Mucosa of gallbladder (tissue), 1 donor: ENCODE measurements around the gene AHSP. TPM values are rescaled to one million over a fixed set of nuclear protein-coding genes. Genes with fewer than 3 reads are reported as not detected.
"Not testable (repeated sequence)": the region's sequence is repeated elsewhere in the genome, so short reads cannot be mapped to it uniquely, and the experiment has no call there.

Source experiments
- DNase-seq: peaks from one replicate; pipeline ENCODE4 v3.0.0-alpha.2; 2020; ENCODE audit warnings: low spot score
- total RNA-seq: library from RNA; stranded (reverse); gene quantifications from one replicate; pipeline ENCODE4 v1.2.1, GENCODE V29; 2021
- donor health status: DM: no; HTN: no; CAD: no.

Gene AHSP
- total RNA-seq, 1 donor from 2014 or later = not detected

DNA sequence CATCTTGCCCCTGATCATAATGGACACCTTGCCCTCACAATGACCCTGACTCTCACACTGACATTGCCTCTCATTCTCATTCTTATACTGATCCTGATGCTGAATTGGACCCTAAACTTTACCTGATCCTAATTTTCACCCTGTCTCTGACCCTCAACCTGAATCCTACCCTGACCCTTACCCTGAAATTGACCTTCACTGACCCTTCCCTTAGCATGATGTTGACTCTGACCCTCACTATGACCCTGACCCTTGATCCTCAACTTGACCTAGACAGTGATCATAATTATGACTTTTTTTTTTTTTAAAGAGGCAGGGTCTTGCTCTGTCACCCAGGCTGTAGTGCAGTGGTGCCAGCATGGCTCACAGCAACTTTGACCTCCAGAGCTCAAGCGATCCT, 3.4 kb downstream of the AHSP start:
- DNase-seq = no peak

DNA sequence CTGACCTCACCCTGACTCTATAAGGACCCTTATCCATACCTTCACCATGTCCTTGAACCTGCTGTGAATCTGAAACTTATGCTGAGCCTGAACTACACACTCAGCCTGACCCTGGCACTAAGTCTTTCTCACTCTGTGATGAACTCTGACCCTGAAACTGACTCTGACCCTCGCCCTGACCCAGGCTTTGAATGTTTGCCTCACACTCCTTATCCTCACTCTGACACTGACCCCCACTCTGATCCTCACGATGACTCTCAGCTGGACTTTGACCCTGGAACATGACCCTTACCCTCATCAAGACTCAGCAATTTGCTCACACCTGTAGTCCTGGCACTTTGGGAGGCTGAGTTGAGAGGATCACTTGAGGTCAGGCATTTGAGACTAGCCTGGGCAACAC, 4.4 kb downstream of the AHSP start:
- DNase-seq = no peak

DNA sequence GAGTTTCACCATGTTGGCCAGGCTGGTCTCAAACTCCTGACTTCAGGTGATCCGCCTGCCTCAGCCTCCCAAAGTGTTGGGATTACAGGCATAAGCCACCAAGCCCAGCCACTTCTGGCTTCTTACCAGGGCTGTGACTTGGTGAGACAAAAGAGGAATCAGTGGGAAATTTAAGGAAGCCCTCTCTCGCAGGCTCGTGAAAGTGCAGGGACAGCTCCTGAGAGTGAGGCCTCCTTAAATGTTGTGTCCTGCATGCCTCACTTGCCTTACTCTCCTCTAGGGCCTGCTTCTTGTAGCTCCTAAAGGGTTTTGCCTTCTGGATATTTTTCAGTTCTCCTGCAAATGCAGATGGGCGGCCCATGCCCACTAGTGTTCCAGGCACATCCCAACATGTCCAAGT, 5.2 kb downstream of the AHSP start:
- no peak for DNase-seq

DNA sequence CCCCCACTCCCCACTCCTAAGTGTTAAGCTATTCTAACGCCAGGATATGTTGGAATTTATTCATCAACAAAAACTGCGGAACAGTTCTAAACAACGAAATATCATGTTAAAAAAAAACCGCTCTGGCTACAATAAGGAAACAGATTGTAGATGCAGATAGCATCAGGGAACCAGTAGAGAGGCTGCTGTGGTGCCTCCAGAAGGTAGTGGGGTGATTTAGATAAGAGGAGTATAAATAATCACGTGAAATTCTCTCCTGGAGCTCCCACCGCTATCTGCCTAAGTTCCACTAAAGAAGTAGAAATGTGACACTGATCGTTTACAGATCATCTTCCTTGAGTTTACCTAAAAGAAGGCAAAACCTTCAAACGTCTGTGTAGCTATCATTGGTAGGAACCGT, 8.0 kb downstream of the AHSP start:
- no peak for DNase-seq

DNA sequence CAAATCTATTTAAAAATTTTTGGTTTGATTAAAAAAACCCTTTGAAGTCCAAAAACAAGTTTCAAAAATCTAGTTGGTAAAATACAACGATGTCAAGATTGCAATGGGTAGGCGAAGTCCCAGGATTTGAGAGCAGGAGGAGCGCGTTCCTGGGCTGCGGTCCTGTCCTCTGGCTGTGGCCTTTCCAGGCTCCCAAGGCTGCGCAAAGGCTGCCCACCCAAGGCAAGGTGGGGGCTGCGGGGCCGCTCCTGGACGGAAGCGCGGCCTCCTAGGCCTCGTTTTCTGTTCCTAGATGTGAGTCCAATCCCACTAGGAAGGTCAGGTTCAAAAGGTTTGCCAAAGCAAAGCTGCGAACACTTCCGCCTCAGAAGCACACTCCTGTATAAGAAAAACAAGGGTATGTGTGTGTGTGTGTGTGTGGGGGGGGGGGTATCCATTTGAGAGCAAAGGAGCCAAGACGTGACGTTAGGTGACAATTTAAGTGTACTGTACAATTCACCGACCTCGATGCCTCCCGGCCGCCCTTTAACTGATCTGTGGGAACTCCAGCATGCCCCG, 9.2 kb downstream of the AHSP start:
- no peak for DNase-seq

DNA sequence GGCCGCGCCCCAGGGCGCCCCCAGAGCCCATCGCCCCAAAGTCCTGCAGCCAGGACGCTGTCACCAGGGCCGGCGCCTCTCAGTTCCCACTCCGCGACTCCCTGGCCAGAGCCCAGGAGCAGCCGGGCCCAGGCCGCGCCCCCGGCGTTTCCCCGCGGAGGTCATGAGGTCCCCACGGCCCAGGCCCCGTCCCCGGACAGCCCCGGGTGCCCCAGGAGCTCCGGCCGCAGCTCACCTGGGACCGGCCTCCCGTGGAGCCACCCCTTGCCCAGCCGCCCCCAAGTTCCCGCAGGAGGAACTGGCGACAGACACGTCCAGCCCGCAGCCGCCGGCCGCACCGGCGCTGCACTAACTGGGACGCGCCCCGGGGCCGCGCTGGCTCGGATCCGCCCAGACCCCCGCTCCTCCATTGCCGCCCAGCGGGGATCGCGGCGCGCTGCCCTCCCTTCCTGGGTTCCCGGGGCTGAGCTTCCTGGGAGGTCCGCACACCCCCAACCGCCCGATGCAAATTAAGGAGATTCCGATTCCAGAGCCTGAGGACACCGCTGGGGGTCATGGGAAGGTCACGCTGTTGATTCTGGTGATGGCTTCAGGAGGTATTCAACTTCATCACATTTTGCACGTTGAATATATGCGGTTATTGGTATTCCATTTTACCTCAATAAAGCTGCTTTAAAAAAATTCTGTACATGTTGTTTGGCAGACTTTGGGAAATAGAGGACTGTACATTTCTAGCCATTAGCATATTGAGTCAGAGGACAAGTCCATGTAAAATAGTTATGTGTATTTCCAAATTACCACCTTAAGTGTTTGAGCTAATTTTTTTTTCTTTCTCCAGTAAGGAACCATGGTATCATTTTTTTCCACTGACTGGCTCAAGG, 9.9 kb downstream of the AHSP start:
- no peak for DNase-seq

DNA sequence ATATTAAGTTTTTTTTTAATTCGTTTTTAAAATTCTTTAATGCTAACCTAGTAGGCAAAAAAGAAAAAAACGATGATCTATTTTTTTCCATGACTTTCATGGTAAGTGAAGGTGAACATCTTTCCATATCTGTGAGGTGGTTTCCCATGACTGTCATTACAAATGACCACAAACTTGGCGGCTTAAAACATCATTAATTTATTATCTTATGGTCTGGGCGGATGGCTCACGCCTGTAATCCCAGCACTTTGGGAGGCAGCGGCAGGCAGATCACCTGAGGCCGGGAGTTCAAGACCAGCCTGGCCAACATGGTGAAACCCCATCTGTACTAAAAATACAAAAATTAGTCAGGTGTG, 10.5 kb downstream of the AHSP start:
- DNase-seq = not testable (repeated sequence)

DNA sequence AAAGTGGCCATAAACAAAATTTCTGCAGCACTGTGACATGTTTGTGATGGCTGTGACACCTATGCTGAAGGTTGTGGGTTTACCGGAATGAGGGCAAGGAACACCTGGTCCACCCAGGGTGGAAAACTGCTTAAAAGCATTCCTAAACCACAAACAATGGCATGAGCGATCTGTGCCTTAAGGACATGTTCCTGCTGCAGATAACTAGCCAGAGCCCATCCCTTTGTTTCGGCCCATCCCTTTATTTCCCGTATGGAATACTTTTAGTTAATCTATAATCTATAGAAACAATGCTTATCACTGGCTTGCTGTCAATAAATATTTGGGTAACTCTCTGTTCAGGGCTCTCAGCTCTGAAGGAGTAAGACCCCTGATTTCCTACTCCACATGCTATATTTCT, 12.1 kb downstream of the AHSP start:
- not testable (repeated sequence) for DNase-seq

DNA sequence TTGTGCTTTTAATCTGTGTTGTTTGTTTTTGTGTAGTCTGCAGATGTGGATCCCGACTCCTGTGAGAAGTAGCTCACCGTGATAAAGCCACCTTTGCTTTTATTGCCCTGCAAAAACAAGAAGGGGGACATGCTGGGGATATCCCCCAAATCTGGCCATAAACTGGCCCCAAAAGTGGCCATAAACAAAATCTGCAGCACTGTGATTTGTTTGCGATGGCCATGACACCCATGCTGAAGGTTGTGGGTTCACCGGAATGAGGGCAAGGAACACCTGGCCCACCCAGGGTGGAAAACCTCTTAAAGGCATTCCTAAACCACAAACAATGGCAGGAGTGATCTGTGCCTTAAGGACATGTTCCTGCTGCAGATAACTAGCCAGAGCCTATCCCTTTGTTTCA, 15.1 kb downstream of the AHSP start:
- DNase-seq = no peak

DNA sequence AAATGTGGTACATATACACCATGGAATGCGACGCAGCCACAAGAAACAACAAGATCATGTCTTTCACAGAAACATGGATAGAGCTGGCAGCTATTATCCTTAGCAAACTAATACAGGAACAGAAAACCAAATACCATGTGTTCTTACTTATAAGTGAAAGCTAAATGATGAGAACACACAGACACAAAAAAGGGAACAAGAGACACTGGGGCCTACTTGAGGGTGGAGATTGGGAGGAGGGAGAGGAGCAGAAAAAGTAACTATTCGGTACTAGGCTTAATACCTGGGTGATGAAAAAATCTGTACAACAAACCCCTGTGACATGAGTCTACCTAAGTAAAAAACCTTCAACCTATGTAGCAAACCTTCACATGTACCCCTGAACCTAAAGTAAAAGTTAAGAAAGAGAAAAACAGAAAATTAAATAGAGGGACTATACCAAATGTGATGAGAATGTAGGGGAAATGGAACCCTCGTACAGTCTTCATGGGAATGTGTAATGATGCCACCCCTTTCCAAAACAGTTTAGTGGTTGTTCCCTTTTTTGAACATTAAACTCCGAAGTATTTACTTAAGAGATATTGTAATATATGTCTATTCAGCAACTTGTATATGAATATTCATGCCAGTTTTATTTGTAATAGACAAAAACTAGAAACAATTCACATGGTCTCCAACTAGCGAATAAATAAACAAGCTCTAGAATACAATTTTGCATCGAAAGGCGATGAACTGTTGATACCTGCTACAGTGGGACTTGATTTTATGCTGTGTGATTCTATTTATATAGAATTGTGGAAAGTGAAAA, 33.9 kb downstream of the AHSP start:
- no peak for DNase-seq

DNA sequence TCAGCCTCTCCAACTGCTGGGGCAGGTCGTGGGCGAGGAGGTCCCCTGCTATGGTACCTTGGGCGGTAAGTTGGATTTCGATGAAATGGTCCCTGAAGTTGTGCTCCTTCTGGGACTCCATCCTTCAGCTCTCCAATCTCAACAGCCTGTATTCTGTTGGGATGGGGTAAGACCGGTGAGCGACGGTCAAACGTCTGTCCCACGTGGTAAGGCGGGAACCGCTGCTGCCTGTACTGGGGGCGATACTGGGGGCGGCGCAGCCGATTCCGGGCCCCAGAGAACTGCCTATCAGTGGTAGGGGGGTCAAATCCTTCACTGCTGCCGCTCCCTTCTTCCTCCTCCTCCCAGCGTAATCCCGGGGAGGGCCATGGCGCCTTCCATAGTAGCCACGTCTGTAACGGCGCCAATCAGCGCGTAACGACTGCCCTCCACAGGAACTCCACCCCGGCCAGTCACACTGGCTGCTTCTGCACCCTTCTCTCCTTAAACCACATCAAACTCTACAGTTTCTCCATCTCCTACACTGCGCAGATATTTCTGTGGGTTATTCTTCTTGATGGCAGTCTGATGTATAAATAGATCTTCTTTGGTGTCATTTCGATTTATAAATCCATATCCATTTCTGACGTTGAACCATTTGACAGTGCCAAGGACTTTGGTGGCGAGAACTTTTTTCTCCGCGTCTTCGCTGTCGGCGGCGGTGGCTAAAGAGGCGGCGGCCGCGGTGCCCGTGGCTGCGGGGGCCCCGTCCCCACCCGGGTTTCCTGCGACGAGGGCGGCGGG, 41.1 kb downstream of the AHSP start:
- no peak for DNase-seq

DNA sequence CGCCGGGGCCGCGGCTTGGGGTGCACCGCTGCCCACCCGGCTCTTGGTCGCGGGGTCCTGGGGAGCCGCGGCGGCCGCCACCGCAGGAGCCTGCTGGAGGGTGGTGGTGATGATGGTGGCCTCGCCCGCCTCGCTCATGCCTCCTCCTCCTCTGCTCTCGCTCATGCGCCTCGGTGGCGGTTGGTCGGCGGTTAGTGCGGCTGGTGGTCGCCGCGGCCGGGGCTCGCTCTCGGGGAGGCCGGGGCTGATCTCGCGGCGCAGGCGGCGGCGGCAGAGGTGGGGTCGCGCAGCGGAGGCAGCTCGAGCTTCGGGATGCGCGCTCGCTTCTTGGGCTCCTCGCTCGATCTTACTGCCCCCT, 41.6 kb downstream of the AHSP start:
- no peak for DNase-seq

DNA sequence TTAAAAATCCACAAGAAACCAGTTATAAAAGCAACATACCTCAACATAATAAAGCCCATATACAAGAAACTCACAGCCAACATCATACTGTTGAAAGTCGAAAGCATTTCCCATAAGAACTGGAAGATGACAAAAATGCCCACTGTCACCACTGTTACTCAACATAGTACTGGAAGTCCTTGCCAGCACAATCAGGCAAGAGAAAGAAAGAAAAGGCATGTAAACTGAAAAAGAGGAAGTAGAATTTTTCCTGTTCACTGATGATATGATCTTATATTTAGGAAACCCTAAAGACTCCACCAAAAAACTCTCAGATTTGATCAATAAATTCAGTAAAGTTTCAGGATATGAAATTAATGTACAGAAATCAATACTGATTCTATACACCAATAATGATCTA, 45.1 kb downstream of the AHSP start:
- DNase-seq = no peak

DNA sequence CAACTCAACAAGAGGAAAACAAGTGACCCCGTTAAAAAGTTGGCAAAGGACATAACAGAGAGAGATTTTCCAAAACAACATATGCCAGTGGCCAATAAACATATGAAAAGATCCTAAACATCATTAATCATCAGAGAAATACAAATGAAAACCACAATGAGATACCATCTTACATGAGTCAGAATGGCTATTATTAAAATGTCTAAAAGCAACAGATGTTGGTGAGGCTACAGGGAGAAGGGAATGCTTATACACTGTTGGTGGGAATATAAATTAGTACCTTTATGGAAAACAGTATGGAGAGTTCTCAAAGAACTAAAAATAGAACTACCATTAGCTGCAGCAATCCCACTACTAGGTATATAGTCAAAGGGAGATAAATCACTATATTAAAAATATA, 46.5 kb downstream of the AHSP start:
- not testable (repeated sequence) for DNase-seq

DNA sequence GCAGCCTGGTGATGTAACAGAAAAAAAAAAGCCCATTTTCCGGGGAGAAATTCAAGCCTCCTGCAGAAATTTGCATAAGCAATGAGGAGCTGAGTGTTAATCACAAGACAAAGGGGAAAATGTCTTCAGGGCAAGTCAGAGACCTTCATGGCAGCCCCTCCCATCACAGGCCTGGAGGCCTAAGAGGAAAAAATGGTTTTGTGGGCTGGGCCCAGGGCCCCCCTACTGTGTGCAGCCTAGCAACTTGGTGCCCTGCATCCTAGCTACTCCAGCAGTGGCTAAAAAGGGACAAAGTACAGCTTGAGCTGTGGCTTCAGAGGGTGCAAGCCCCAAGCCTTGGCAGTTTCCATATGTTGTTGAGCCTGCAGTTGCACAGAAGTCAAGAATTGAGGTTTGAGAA, 49.7 kb downstream of the AHSP start:
- no peak for DNase-seq

Other genes starting within 250 kb of the AHSP start
- gene ITGAX, start 172.7 kb upstream of the AHSP start, total RNA-seq = 16.1 TPM
- gene ITGAD, start 134.6 kb upstream of the AHSP start, total RNA-seq = 0.09 TPM
- 1.3 TPM for gene COX6A2, start 99.5 kb upstream of the AHSP start, total RNA-seq
- 1.2 TPM for gene ZNF843, start 85.1 kb upstream of the AHSP start, total RNA-seq
- gene ARMC5, start 68.4 kb upstream of the AHSP start, total RNA-seq = 14.6 TPM
- 85.5 TPM for gene TGFB1I1, start 55.7 kb upstream of the AHSP start, total RNA-seq
- 3.7 TPM for gene SLC5A2, start 44.8 kb upstream of the AHSP start, total RNA-seq
- 82.6 TPM for gene RUSF1, start 19.5 kb upstream of the AHSP start, total RNA-seq